Left lung (tissue), 10 donors: Measurements from ENCODE around the gene ABHD15. TPM values are rescaled to one million over a fixed set of nuclear protein-coding genes. Genes with fewer than 3 reads are reported as not detected.

Experiments
- ATAC-seq: fragments of 200-7000 bp; cut with Tn5 transposase; one replicate; pipeline ENCODE4 v1.9.1; 2020; ENCODE audit warnings: moderate library complexity
- DNase-seq, 4 donors: peaks; one replicate each; pipeline ENCODE4 v3.0.0-alpha.2; 2013 to 2020
- H3K27ac ChIP-seq, 2 donors: fragments of 200-600 bp; sonication (generic) in 1 of 2; one replicate each; pipeline versions ENCODE4 v1.5.0 to v1.8.0; 2020 to 2021
- H3K27me3 ChIP-seq, 2 donors: fragments of 200-600 bp; sonication (generic) in 1 of 2; one replicate each; pipeline versions ENCODE4 v1.5.0 to v1.8.0; 2020 to 2021
- H3K36me3 ChIP-seq, 2 donors: fragments of 200-600 bp; sonication (generic) in 1 of 2; one replicate each; pipeline versions ENCODE4 v1.5.0 to v1.8.0; 2020 to 2021
- H3K4me1 ChIP-seq, 2 donors: fragments of 200-600 bp; one replicate each; pipeline ENCODE4 v1.8.0; 2021
- H3K4me3 ChIP-seq, 2 donors: fragments of 200-600 bp; sonication (generic) in 1 of 2; one replicate each; pipeline versions ENCODE4 v1.5.0 to v1.8.0; 2020 to 2021; ENCODE audit warnings: mild to moderate bottlenecking in 1 of 2
- H3K9me3 ChIP-seq, 2 donors: fragments of 200-600 bp; sonication (generic) in 1 of 2; one replicate each; pipeline versions ENCODE4 v1.5.0 to v1.8.0; 2020 to 2021
- CTCF ChIP-seq, 2 donors: fragments of 200-600 bp; sonication (generic) in 1 of 2; IDR thresholded peaks; one replicate each; pipeline versions ENCODE4 v1.5.0 to v1.8.0; 2021; ENCODE audit warnings: antibody characterized with exemption in 2 of 2
- intact Hi-C, 2 donors: fragments of 100-400 bp; cut with DNase I; formaldehyde crosslinking; loops; one replicate each; pipeline versions ENCODE4 v1.11.2 to v1.14.2; 2022
- polyA plus RNA-seq, 6 donors: library from polyadenylated mRNA; unstranded; fragments of 120-200 nt; gene quantifications; one replicate each; pipeline ENCODE4 v1.2.1, GENCODE V29; 2013; ENCODE audit not compliant: insufficient read length in 6 of 6
- total RNA-seq, 2 donors: library from RNA; stranded (reverse); fragmentation: NEBNext Ultra II Directional; extraction: Animal tissue kit (Norgen Biotek cat#: 25700); gene quantifications; one replicate each; pipeline ENCODE4 v1.2.1, GENCODE V29; 2021
- donor health status: DM: no; HTN: yes; CAD: no.
- donor health status: DM: no; HTN: no; CAD: no.

The ABHD15 gene
- total and polyA plus RNA-seq, 8 donors, result 3.0 to 11.3 (median 4.0) TPM

- no peak overlapping the region for H3K27ac ChIP-seq
- no peaks in the 10 kb centered on the region for H3K27me3 ChIP-seq
- no peak for ATAC-seq
- peaks cover 0 to 61% of the 10 kb centered on the region in 2 donors for H3K36me3 ChIP-seq
- H3K4me1 ChIP-seq, result peaks cover 10 to 27% of the 10 kb centered on the region in 2 donors
- no peak for TF ChIP-seq CTCF (IDR thresholded peaks at IDR 0.05)
- no peak overlapping the region for H3K4me3 ChIP-seq
- no peaks in the 10 kb centered on the region for H3K9me3 ChIP-seq
- DNase-seq, result peak in 2 of 4 donors; percentile 27 to 62
- intact Hi-C loops, result no loop called here
These were observed 7.3 kb upstream of the ABHD15 start for GRCh38 chr17:29573871-29574731.

GRCh38 chr17:29573558-29573869 is 6.7 kb upstream of the ABHD15 start:
- no peak overlapping the region for H3K27ac ChIP-seq

GRCh38 chr17:29572691-29573557 is 6.1 kb upstream of the ABHD15 start:
- TF ChIP-seq CTCF (IDR thresholded peaks at IDR 0.05), result peak; percentile 58 to 69
- DNase-seq (peak in 2 of 4 donors; percentile 56 to 87), ATAC-seq (peak; percentile 23)
- Histone ChIP-seq H3K9me3 (no peaks in the 10 kb centered on the region), H3K4me1 (peaks cover 10 to 32% of the 10 kb centered on the region in 2 donors), H3K36me3 (peaks cover 0 to 49% of the 10 kb centered on the region in 2 donors), H3K4me3 (no peak overlapping the region), H3K27me3 (no peaks in the 10 kb centered on the region), H3K27ac (no peak overlapping the region)
- intact Hi-C loops, result no loop called here

More at GRCh38 chr17:29573558-29573869, 6.7 kb upstream of the ABHD15 start:
- DNase-seq (peak in 1 of 4 donors; percentile 51), ATAC-seq (no peak)
- H3K36me3 ChIP-seq, result peaks cover 0 to 55% of the 10 kb centered on the region in 2 donors
- intact Hi-C loops, result no loop called here
- peaks cover 10 to 32% of the 10 kb centered on the region in 2 donors for H3K4me1 ChIP-seq
- no peaks in the 10 kb centered on the region for H3K27me3 ChIP-seq
- H3K4me3 ChIP-seq, result no peak overlapping the region
- no peak for TF ChIP-seq CTCF (IDR thresholded peaks at IDR 0.05)
- H3K9me3 ChIP-seq, result no peaks in the 10 kb centered on the region

- H3K4me3 ChIP-seq, result no peak overlapping the region
- peaks cover 0 to 41% of the 10 kb centered on the region in 2 donors for H3K36me3 ChIP-seq
- intact Hi-C loops, result no loop called here
- DNase-seq (peak in 1 of 4 donors; percentile 78), ATAC-seq (no peak)
- H3K4me1 ChIP-seq, result peaks cover 10 to 39% of the 10 kb centered on the region in 2 donors
- H3K27ac ChIP-seq, result no peak overlapping the region
- no peak for TF ChIP-seq CTCF (IDR thresholded peaks at IDR 0.05)
- H3K27me3 ChIP-seq, result no peaks in the 10 kb centered on the region
- H3K9me3 ChIP-seq, result no peaks in the 10 kb centered on the region
These were observed 5.2 kb upstream of the ABHD15 start for GRCh38 chr17:29571883-29572681.
